AG08395 (cell line): ENCODE results near the gene CATSPER2.
"Not testable (repeated sequence)": the region's sequence is repeated elsewhere in the genome, so short reads cannot be mapped to it uniquely, and the experiment has no call there.

ENCODE experiments used
- DNase-seq: peaks from one replicate; pipeline ENCODE4 v3.0.0; 2012; ENCODE audit warnings: mixed read lengths, low spot score

CATSPER2 gene

GRCh38 chr15:43593328-43594190 lies 55.1 kb downstream of the CATSPER2 start, which contains the start of gene CKMT1B:
CKMT1B (plus strand) TSS chr15:43594027; CDS start chr15:43594219, 192 bp downstream.
- not testable (repeated sequence) for DNase-seq

GRCh38 chr15:43592841-43593240 lies 55.8 kb downstream of the CATSPER2 start:
- DNase-seq, result not testable (repeated sequence)

GRCh38 chr15:43589778-43590466 lies 58.7 kb downstream of the CATSPER2 start, which contains the start of gene PPIP5K1:
PPIP5K1 (minus strand) TSS chr15:43590208; CDS start chr15:43584504, 5,704 bp downstream.
- not testable (repeated sequence) for DNase-seq
